NCI-H82 treated with DMSO at 0.1 percent for 48 hours (cell line): ENCODE data around the gene NFATC2.
"Not testable (repeated sequence)": the region's sequence is repeated elsewhere in the genome, so short reads cannot be mapped to it uniquely, and the experiment has no call there.

ENCODE experiments used
- DNase-seq: peaks from one replicate; lab custom pipeline; 2025; ENCODE audit not compliant: unreplicated experiment; lab: John Stamatoyannopoulos, UW

The NFATC2 gene

GRCh38 chr20:51569815-51570738 lies 27.6 kb upstream of the NFATC2 start:
- DNase-seq = no peak

GRCh38 chr20:51568533-51568932 lies 26.0 kb upstream of the NFATC2 start:
- not testable (repeated sequence) for DNase-seq

- no peak for DNase-seq
Observed at GRCh38 chr20:51567622-51568021, 25.1 kb upstream of the NFATC2 start.

- no peak for DNase-seq
Observed at GRCh38 chr20:51566594-51566993, 24.1 kb upstream of the NFATC2 start.

GRCh38 chr20:51565298-51566144 lies 23.0 kb upstream of the NFATC2 start:
- no peak for DNase-seq

- no peak for DNase-seq
Observed at GRCh38 chr20:51563486-51564332, 21.2 kb upstream of the NFATC2 start.

- no peak for DNase-seq
Observed at GRCh38 chr20:51563174-51563485, 20.6 kb upstream of the NFATC2 start.

- DNase-seq = no peak
Observed at GRCh38 chr20:51562332-51563173, 20.0 kb upstream of the NFATC2 start.

GRCh38 chr20:51562027-51562331 lies 19.5 kb upstream of the NFATC2 start:
- DNase-seq = no peak

GRCh38 chr20:51560550-51561307 lies 18.2 kb upstream of the NFATC2 start:
- DNase-seq = no peak

GRCh38 chr20:51560042-51560441 lies 17.5 kb upstream of the NFATC2 start:
- DNase-seq = no peak

- no peak for DNase-seq
Observed at GRCh38 chr20:51554538-51555165, 12.1 kb upstream of the NFATC2 start.

GRCh38 chr20:51553897-51554486 lies 11.5 kb upstream of the NFATC2 start:
- no peak for DNase-seq

- no peak for DNase-seq
Observed at GRCh38 chr20:51551186-51551585, 8.7 kb upstream of the NFATC2 start.

- no peak for DNase-seq
Observed at GRCh38 chr20:51549474-51549873, 7.0 kb upstream of the NFATC2 start.

GRCh38 chr20:51547951-51548350 lies 5.4 kb upstream of the NFATC2 start:
- DNase-seq = no peak

GRCh38 chr20:51545515-51545914 lies 3.0 kb upstream of the NFATC2 start:
- no peak for DNase-seq

- DNase-seq = no peak
Observed at GRCh38 chr20:51543422-51543788, 886 bp upstream of the NFATC2 start.

GRCh38 chr20:51542033-51542570 lies 417 bp downstream of the NFATC2 start:
- no peak for DNase-seq
